Measurements from ENCODE around the gene VSIG4.

VSIG4 gene

GRCh38 chrX:66024092-66024467 lies 15.8 kb downstream of the VSIG4 start:
- no peak overlapping the region for H3K4me3 ChIP-seq (ENCODE audit: extremely low read depth, insufficient read depth, low read length, poor library complexity, severe bottlenecking)
- no peaks in the 10 kb centered on the region for H3K9me3 ChIP-seq (ENCODE audit: control insufficient read depth, low read length)
- no peaks in the 10 kb centered on the region for H3K36me3 ChIP-seq (ENCODE audit: control insufficient read depth, insufficient read depth, low read length)
- no peaks in the 10 kb centered on the region for H3K4me1 ChIP-seq (ENCODE audit: control insufficient read depth, insufficient read depth, low read length, poor library complexity, severe bottlenecking)
- H3K27ac ChIP-seq (ENCODE audit: low read depth, low read length, severe bottlenecking), result no peak overlapping the region
- no CpG with 5 or more reads among the region's 1 CpG for WGBS, 2 experiments (ENCODE audit: insufficient coverage in 2 of 2)

GRCh38 chrX:66023385-66024091 lies 16.3 kb downstream of the VSIG4 start:
- 80% methylated on average over 1 of the region's 5 CpGs; no CpG with 5 or more reads in 1 of the 2 experiments for WGBS, 2 experiments (ENCODE audit: insufficient coverage in 2 of 2)

GRCh38 chrX:66022632-66023384 lies 17.1 kb downstream of the VSIG4 start:
- H3K4me3 ChIP-seq (ENCODE audit: extremely low read depth, insufficient read depth, low read length, poor library complexity, severe bottlenecking), result no peak overlapping the region
- H3K27ac ChIP-seq (ENCODE audit: low read depth, low read length, severe bottlenecking), result no peak overlapping the region
- no CpG with 5 or more reads among the region's 5 CpGs for WGBS, 2 experiments (ENCODE audit: insufficient coverage in 2 of 2)
- no peaks in the 10 kb centered on the region for H3K36me3 ChIP-seq (ENCODE audit: control insufficient read depth, insufficient read depth, low read length)
- H3K4me1 ChIP-seq (ENCODE audit: control insufficient read depth, insufficient read depth, low read length, poor library complexity, severe bottlenecking), result no peaks in the 10 kb centered on the region
- H3K9me3 ChIP-seq (ENCODE audit: control insufficient read depth, low read length), result no peaks in the 10 kb centered on the region

More at GRCh38 chrX:66023385-66024091, 16.3 kb downstream of the VSIG4 start:
- Histone ChIP-seq H3K4me3 (ENCODE audit: extremely low read depth, insufficient read depth, low read length, poor library complexity, severe bottlenecking) (no peak overlapping the region), H3K36me3 (ENCODE audit: control insufficient read depth, insufficient read depth, low read length) (no peaks in the 10 kb centered on the region), H3K9me3 (ENCODE audit: control insufficient read depth, low read length) (no peaks in the 10 kb centered on the region), H3K4me1 (ENCODE audit: control insufficient read depth, insufficient read depth, low read length, poor library complexity, severe bottlenecking) (no peaks in the 10 kb centered on the region), H3K27ac (ENCODE audit: low read depth, low read length, severe bottlenecking) (no peak overlapping the region)

- no peak overlapping the region for H3K4me3 ChIP-seq (ENCODE audit: extremely low read depth, insufficient read depth, low read length, poor library complexity, severe bottlenecking)
- 93 to 97% methylated on average over 5 to 7 of the region's 9 CpGs for WGBS, 2 experiments (ENCODE audit: insufficient coverage in 2 of 2)
These were observed 17.9 kb downstream of the VSIG4 start for GRCh38 chrX:66021765-66022631.

GRCh38 chrX:66021401-66021764 lies 18.5 kb downstream of the VSIG4 start:
- no peak overlapping the region for H3K4me3 ChIP-seq (ENCODE audit: extremely low read depth, insufficient read depth, low read length, poor library complexity, severe bottlenecking)
- no peak overlapping the region for H3K27ac ChIP-seq (ENCODE audit: low read depth, low read length, severe bottlenecking)
- WGBS, 2 experiments (ENCODE audit: insufficient coverage in 2 of 2), result no CpG with 5 or more reads among the region's 1 CpG
- H3K4me1 ChIP-seq (ENCODE audit: control insufficient read depth, insufficient read depth, low read length, poor library complexity, severe bottlenecking), result no peaks in the 10 kb centered on the region
- no peaks in the 10 kb centered on the region for H3K9me3 ChIP-seq (ENCODE audit: control insufficient read depth, low read length)
- H3K36me3 ChIP-seq (ENCODE audit: control insufficient read depth, insufficient read depth, low read length), result no peaks in the 10 kb centered on the region

More at GRCh38 chrX:66021765-66022631, 17.9 kb downstream of the VSIG4 start:
- Histone ChIP-seq H3K36me3 (ENCODE audit: control insufficient read depth, insufficient read depth, low read length) (no peaks in the 10 kb centered on the region), H3K27ac (ENCODE audit: low read depth, low read length, severe bottlenecking) (no peak overlapping the region), H3K4me1 (ENCODE audit: control insufficient read depth, insufficient read depth, low read length, poor library complexity, severe bottlenecking) (no peaks in the 10 kb centered on the region), H3K9me3 (ENCODE audit: control insufficient read depth, low read length) (no peaks in the 10 kb centered on the region)

- H3K9me3 ChIP-seq (ENCODE audit: control insufficient read depth, low read length), result no peaks in the 10 kb centered on the region
- H3K36me3 ChIP-seq (ENCODE audit: control insufficient read depth, insufficient read depth, low read length), result no peaks in the 10 kb centered on the region
- WGBS, 2 experiments (ENCODE audit: insufficient coverage in 2 of 2), result 100% methylated on average over 1 to 5 of the region's 10 CpGs
- H3K4me3 ChIP-seq (ENCODE audit: extremely low read depth, insufficient read depth, low read length, poor library complexity, severe bottlenecking), result no peak overlapping the region
- H3K27ac ChIP-seq (ENCODE audit: low read depth, low read length, severe bottlenecking), result no peak overlapping the region
- no peaks in the 10 kb centered on the region for H3K4me1 ChIP-seq (ENCODE audit: control insufficient read depth, insufficient read depth, low read length, poor library complexity, severe bottlenecking)
These were observed 19.1 kb downstream of the VSIG4 start for GRCh38 chrX:66020631-66021334.

- Histone ChIP-seq H3K27ac (ENCODE audit: low read depth, low read length, severe bottlenecking) (no peak overlapping the region), H3K36me3 (ENCODE audit: control insufficient read depth, insufficient read depth, low read length) (no peaks in the 10 kb centered on the region), H3K4me3 (ENCODE audit: extremely low read depth, insufficient read depth, low read length, poor library complexity, severe bottlenecking) (no peak overlapping the region), H3K4me1 (ENCODE audit: control insufficient read depth, insufficient read depth, low read length, poor library complexity, severe bottlenecking) (no peaks in the 10 kb centered on the region), H3K9me3 (ENCODE audit: control insufficient read depth, low read length) (no peaks in the 10 kb centered on the region)
- 86% methylated on average over 1 of the region's 2 CpGs; no CpG with 5 or more reads in 1 of the 2 experiments for WGBS, 2 experiments (ENCODE audit: insufficient coverage in 2 of 2)
These were observed 19.9 kb downstream of the VSIG4 start for GRCh38 chrX:66019974-66020373.

GRCh38 chrX:66019310-66019652 lies 20.6 kb downstream of the VSIG4 start:
- WGBS, 2 experiments (ENCODE audit: insufficient coverage in 2 of 2), result no CpG with 5 or more reads among the region's 1 CpG
- no peak overlapping the region for H3K27ac ChIP-seq (ENCODE audit: low read depth, low read length, severe bottlenecking)
- no peak overlapping the region for H3K4me3 ChIP-seq (ENCODE audit: extremely low read depth, insufficient read depth, low read length, poor library complexity, severe bottlenecking)
- no peaks in the 10 kb centered on the region for H3K36me3 ChIP-seq (ENCODE audit: control insufficient read depth, insufficient read depth, low read length)
- H3K9me3 ChIP-seq (ENCODE audit: control insufficient read depth, low read length), result no peaks in the 10 kb centered on the region
- no peaks in the 10 kb centered on the region for H3K4me1 ChIP-seq (ENCODE audit: control insufficient read depth, insufficient read depth, low read length, poor library complexity, severe bottlenecking)

GRCh38 chrX:66018585-66019309 lies 21.1 kb downstream of the VSIG4 start:
- Histone ChIP-seq H3K4me3 (ENCODE audit: extremely low read depth, insufficient read depth, low read length, poor library complexity, severe bottlenecking) (no peak overlapping the region), H3K36me3 (ENCODE audit: control insufficient read depth, insufficient read depth, low read length) (no peaks in the 10 kb centered on the region), H3K9me3 (ENCODE audit: control insufficient read depth, low read length) (no peaks in the 10 kb centered on the region), H3K27ac (ENCODE audit: low read depth, low read length, severe bottlenecking) (no peak overlapping the region), H3K4me1 (ENCODE audit: control insufficient read depth, insufficient read depth, low read length, poor library complexity, severe bottlenecking) (no peaks in the 10 kb centered on the region)
- WGBS, 2 experiments (ENCODE audit: insufficient coverage in 2 of 2), result 100% methylated on average over 1 to 2 of the region's 7 CpGs

- no peak overlapping the region for H3K4me3 ChIP-seq (ENCODE audit: extremely low read depth, insufficient read depth, low read length, poor library complexity, severe bottlenecking)
- H3K4me1 ChIP-seq (ENCODE audit: control insufficient read depth, insufficient read depth, low read length, poor library complexity, severe bottlenecking), result no peaks in the 10 kb centered on the region
- H3K36me3 ChIP-seq (ENCODE audit: control insufficient read depth, insufficient read depth, low read length), result no peaks in the 10 kb centered on the region
- H3K9me3 ChIP-seq (ENCODE audit: control insufficient read depth, low read length), result no peaks in the 10 kb centered on the region
- no peak overlapping the region for H3K27ac ChIP-seq (ENCODE audit: low read depth, low read length, severe bottlenecking)
These were observed 22.2 kb downstream of the VSIG4 start for GRCh38 chrX:66017659-66018170.
